SW480 (cell line): ENCODE results near the gene CDH23.
A peak's percentile ranks its signal among the peaks of the same experiment; 100 is the strongest.

Experiments
- DNase-seq: peaks from one replicate; pipeline ENCODE4 v3.0.0-alpha.2; 2016; ENCODE audit warnings: low spot score

CDH23 gene

DNA sequence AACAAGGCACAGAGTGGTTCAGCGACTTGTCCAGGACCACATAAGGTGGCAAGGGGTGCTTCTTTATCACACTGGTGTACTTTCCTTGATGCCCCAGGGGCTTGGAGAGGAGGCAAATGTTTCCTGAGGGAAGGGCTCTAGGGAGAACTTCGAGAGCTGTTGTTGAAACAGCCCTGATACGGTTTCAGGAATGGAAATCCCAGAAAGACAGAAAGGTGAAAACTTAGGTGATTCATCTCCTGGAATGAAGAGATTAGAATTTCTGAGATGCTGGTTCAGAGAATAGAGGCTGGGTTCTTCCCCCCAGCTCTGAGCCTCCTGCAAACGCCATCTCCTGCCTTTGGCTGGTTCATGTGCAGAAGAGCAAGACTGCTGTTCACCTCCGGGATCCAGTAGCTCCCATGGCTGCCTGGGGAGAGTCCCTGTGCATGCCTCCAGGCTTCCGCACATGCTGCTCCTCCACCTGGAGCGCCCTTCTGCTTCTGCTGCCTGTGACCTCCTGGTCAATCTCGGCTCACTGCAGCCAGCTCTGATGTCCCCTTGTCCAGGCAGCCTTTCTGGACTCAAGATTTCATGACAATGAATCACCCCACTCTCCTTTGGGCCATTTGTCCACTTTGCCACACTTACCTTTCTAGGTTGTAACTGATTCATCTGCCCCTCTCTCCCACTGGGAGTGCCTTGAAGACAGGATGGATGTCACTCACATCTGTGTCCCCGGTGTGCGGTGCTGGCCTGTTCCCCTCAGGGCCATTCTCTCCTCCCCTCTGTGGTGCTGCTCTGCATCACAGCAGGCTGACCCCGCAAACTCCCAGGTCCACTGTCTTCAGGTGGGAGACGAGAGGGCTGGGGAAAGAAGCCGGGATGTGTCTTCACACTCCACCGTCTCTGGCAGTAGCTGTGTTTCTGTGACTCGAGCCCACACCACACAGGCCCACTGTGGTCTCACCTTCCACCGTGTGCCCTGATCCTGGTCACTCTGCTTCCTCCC, 3.6 kb upstream of the CDH23 start:
- no peak for DNase-seq

- DNase-seq = no peak
These were observed 2.8 kb upstream of the CDH23 start for GRCh38 chr10:71393841-71394475.

DNA sequence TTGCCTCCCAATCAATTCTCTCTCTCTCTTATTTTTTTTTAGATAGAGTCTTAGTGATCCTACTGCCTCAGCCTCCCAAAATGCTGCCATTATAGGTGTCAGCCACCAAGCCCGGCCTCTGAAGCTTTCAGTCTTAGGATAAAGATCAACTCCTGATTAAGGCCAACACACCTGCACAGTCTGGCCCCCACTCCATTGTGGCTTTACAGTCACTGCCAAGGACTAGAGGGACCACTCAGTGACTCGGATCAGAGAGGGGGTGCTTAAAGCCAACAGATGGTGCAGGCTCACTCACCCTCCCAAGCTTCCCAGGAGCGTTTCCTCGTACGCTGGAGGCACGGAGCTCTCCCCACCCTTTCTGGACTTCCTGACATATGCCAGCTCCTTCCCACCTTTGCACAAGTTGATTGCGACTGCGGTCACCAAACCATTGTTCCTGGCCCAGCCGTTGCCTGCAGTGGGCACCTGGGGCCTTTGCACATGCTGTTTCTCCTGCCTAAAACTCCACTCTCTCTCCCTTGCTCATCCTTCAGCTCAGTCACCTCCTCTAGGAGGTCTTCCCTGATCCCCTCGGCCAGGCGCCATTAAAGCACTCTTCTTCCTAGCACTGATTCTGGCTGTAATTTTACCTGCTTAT, 1.7 kb upstream of the CDH23 start:
- DNase-seq = no peak

GRCh38 chr10:71395621-71396020, 1.1 kb upstream of the CDH23 start:
- no peak for DNase-seq

DNA sequence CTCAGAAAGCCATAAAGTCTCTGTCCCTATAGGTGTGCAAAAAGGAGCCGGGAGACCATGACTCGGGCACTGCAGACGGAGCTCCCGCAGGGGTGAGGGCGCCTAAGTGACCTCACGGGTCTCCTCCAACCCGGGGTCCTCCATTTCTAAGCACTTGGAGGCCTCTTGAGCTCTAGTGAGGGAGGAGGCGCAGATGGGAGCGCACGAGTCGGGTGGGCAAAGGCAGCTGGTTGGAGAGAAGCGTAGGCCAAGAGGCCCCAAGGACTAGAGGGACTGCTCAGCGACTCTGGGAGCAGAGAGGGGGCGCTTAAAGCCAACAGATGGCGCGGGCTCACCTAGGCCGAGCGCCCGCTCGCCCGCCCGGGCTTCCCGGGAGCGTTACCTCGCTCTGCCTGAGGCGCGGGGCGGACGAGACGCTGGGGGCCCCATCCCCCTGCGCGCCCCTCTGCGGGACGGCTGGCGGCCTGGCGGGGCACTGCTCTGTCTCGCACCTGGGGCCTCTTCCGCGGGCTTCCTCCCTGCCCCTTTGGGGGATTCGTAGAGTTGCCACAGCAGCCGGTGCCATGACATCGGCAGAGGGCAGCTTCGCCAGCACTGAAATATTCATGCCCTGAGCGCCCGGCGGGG, 523 bp upstream of the CDH23 start:
- peak; percentile 70 for DNase-seq

- no peak for DNase-seq
These were observed 834 bp downstream of the CDH23 start for GRCh38 chr10:71397296-71398212.

DNA sequence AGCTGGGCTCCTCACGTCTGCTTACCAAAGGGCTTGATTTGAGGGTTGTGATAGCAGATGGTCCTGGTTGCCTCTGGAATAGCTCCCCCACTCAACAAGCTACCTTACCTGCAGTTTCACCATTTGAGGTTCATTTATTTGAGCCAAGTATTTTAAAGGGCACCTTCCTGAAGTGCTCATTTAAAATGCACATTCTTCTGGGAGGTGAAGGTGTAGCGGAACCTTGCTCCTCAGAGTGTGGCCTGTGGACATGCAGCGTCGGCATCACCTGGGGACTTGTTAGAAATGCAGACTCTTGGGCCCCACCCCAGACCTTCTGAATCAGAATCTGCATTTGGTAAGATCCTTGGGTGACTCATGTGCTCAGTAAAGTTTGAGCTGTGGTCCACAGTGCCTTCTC, 2.3 kb downstream of the CDH23 start:
- no peak for DNase-seq

- no peak for DNase-seq
These were observed 3.2 kb downstream of the CDH23 start for GRCh38 chr10:71399946-71400345.

DNA sequence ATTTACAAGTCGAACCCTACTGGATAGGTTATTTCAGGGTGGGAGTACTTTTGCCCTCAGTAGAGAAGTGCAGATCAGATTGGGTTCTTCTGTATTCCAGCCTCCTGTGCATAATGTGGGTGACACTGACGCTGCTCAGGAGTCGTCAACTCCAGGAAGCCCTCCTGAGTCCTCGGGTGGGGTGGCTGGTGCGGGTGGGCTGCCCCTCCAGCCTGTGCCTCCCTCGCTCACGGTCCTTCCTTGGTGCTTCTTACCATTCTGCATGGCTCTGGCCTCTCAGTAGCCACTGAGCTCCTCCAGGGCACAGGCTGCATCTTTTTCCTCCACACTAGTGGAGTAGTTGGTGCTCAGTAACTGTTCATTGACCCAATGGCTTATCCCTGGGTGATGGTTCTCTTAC, 4.3 kb downstream of the CDH23 start:
- DNase-seq = no peak

- DNase-seq = no peak
These were observed 5.3 kb downstream of the CDH23 start for GRCh38 chr10:71402005-71402404.

GRCh38 chr10:71404503-71405295, 8.0 kb downstream of the CDH23 start:
- DNase-seq = no peak

GRCh38 chr10:71406878-71407277, 10.2 kb downstream of the CDH23 start:
- no peak for DNase-seq

GRCh38 chr10:71408436-71409225, 11.9 kb downstream of the CDH23 start:
- DNase-seq = no peak

DNA sequence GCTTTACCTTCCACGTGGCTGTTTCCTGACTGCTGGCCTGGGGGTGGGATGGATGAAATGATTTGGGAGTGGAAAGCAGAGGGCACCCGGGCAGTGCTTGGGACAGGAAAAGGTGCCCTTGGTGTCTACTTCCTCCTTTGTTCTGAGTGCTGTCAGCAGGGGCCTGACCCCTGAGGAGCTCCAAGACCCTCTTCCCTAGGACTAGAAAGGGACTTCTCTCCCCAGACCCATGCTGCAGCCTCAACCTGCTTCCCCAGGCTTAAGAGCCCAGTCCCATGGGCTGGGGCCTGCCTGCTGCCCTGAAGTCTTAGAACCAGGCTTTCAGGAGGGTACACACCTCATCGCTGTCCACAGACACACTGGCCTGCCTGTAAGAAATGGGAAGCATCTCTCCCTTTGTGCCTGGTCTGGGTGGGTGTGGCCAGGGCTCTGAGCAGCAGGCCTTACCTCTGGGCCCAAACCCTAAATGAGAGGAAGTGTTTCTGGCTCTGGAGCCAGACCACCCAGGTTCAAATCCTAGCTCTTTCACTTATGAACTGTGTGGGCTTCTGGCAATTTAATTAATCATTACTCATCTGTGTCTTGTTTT, 12.9 kb downstream of the CDH23 start:
- DNase-seq = no peak

DNA sequence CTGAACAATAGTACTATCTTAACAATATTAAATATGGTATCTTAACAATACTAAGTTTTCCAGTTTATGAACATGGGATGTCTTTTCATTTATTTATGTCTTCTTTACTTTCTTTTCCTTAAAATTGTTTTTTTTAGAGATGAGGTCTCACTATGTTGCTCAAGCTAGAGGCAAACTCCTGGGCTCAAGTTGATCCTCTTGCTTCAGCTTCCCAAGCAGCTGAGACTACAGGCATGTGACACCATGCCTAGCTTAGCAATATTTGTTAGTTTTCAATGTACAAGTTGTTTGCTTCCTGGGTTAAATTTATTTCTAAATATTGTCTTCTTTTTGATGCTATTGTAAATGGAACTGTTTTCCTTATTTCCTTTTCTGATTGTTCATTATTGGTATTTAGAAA, 16.9 kb downstream of the CDH23 start:
- no peak for DNase-seq

DNA sequence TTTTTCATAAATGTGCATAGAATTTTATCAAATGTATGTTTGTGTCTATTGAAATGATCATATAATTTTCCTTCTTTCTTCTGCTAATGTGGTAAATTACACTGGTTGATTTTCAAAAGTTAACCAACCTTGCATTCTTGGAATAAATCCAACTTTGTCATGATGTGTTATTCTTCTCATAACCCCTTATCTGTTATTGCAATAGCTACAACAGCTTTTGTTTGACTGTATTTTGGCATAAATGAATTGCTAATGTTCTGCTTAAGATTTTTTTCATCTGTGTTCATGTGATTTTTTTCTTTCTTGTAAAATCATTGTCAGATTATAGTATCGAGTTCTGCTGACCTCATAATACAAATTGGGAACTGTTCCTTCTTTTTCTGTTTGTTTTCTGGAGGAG, 17.6 kb downstream of the CDH23 start:
- DNase-seq = no peak

GRCh38 chr10:71419002-71419540, 22.4 kb downstream of the CDH23 start:
- DNase-seq = no peak

- no peak for DNase-seq
These were observed 23.0 kb downstream of the CDH23 start for GRCh38 chr10:71419750-71420149.

- DNase-seq = no peak
These were observed 24.3 kb downstream of the CDH23 start for GRCh38 chr10:71421075-71421434.
